Activated T-helper 1 cell treated with anti-CD3 and anti-CD28 coated beads, Interleukin-12 subunit alpha, Interleukin-12 subunit beta, Interleukin-2, Interleukin-4 antibody, amounts not matched to agents 30 ng/mL and 10 ng/mL and 1 ng/mL, durations not matched to agents 14 hours and 24 hours and 36 hours (primary cell): ENCODE results near the gene NRP1. TPM values are rescaled to one million over a fixed set of nuclear protein-coding genes. Genes with fewer than 3 reads are reported as not detected.

Experiments
- DNase-seq: peaks from one replicate; pipeline ENCODE4 v3.0.0; 2021; ENCODE audit warnings: low spot score
- H3K27ac Mint-ChIP-seq: one replicate; pipeline ENCODE4 v1.8.0; 2021; ENCODE audit warnings: mild to moderate bottlenecking, mixed read lengths
- H3K27me3 Mint-ChIP-seq: one replicate; pipeline ENCODE4 v1.8.0; 2022; ENCODE audit warnings: mild to moderate bottlenecking, moderate library complexity, mixed read lengths; ENCODE audit not compliant: insufficient read depth
- H3K36me3 Mint-ChIP-seq: one replicate; pipeline ENCODE4 v1.8.0; 2021; ENCODE audit warnings: low read depth, mixed read lengths
- H3K4me1 Mint-ChIP-seq: one replicate; pipeline ENCODE4 v1.8.0; 2021; ENCODE audit warnings: low read depth, mixed read lengths
- H3K4me3 Mint-ChIP-seq: one replicate; pipeline ENCODE4 v1.8.0; 2021; ENCODE audit warnings: mild to moderate bottlenecking, moderate library complexity, mixed read lengths
- H3K9me3 Mint-ChIP-seq: one replicate; pipeline ENCODE4 v1.8.0; 2021; ENCODE audit warnings: mixed read lengths
- intact Hi-C: fragments of 100-400 bp; cut with micrococcal nuclease; formaldehyde crosslinking; loops from one replicate; pipeline ENCODE4 v1.15.1; 2024
- total RNA-seq: library from RNA; stranded (reverse); gene quantifications from 2 replicates; pipeline ENCODE4 v1.2.3, GENCODE V29; 2022

NRP1 gene
- total RNA-seq, 1 donor from 2014 or later, result 1.2 TPM

DNA sequence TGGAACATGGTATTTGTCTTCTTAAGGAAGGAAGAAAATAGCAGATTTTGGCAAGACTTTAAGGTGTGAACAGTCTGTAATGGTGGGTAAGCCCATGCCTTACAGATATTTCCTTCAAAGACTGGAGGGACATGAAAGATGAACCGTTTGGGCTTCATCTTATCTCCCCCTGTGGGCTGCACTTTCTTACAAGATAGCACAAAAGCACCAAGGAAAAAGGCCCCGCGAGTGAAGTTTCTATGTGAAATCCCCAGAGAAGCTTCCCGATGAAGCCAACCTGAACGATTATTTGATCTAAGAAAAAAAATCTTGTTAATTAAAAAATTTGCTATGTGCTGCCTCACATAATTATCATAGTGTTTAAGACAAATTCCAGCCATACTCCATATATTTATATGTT is 91.5 kb downstream of the NRP1 start:
- Mint-ChIP-seq H3K4me1 (peaks cover 22% of the 10 kb centered on the region), H3K27ac (no peak overlapping the region), H3K36me3 (peaks cover 3% of the 10 kb centered on the region), H3K27me3 (peaks cover 44% of the 10 kb centered on the region), H3K9me3 (no peaks in the 10 kb centered on the region), H3K4me3 (no peak overlapping the region)
- DNase-seq, result no peak
- intact Hi-C loops, result no loop called here

DNA sequence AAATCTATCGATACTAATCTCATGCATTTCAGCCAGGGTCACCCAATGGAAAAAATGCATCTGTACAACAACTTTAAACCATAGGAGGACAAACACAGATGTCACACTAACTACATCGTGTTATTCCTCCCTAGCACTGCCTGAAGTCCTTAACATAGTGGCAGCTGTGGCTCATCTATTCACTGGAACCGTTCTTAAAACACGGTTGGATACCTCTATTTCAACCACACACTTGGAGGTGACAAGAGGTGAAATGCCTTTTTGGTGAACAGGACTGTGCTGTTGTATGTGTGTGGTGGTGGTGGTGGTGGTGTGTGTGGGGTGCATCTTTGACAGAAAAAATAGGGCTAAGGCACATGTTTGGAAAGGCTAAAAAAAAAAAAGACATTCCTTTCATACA is 93.1 kb downstream of the NRP1 start:
- no peak overlapping the region for H3K4me3 Mint-ChIP-seq
- intact Hi-C loops, result no loop called here
- H3K36me3 Mint-ChIP-seq, result no peaks in the 10 kb centered on the region
- no peak overlapping the region for H3K27ac Mint-ChIP-seq
- H3K9me3 Mint-ChIP-seq, result no peaks in the 10 kb centered on the region
- peaks cover 19% of the 10 kb centered on the region for H3K4me1 Mint-ChIP-seq
- no peak for DNase-seq
- peaks cover 41% of the 10 kb centered on the region for H3K27me3 Mint-ChIP-seq

DNA sequence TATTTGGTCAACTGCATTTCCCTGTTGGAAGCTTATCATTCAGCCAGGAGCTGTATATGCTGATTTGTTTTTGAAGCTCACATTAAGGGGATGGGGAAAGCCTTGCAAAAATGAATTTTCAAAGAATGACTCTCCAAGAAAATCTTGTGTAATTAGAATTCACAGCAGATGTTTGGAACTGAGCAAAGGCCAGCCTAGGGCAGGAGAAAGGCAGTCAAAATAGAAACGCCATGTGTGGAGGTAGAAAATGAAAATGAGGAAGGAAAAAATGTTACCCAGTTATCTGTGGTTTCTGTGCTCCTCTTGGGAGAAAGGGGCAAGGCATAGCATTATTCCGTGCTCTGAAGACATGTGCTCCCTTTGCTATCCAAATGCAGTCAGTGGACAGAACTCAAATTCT is 93.5 kb downstream of the NRP1 start:
- peaks cover 38% of the 10 kb centered on the region for H3K27me3 Mint-ChIP-seq
- H3K4me1 Mint-ChIP-seq, result peaks cover 19% of the 10 kb centered on the region
- no peaks in the 10 kb centered on the region for H3K9me3 Mint-ChIP-seq
- no peak overlapping the region for H3K4me3 Mint-ChIP-seq
- H3K36me3 Mint-ChIP-seq, result no peaks in the 10 kb centered on the region
- no peak overlapping the region for H3K27ac Mint-ChIP-seq
- intact Hi-C loops, result no loop called here
- no peak for DNase-seq

DNA sequence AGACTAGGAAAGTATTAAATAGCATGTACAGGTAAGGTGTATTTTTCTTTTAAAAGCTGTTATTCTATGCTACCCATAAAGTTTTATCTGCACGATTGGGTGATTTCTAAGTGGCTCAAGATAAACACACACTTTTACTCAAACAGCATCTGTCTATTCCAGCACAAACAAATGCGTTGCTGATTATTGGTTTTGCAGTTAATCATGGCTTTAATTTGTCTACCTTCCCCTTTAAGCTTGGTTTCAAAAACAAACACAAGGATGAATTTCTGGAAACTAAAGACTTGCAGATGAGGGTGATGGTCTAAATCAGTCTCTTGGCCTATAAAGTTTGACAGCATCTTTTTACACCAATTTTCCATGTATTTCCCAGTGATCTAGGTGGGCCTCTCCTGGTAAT is 94.2 kb downstream of the NRP1 start:
- DNase-seq, result no peak
- Mint-ChIP-seq H3K4me1 (peaks cover 14% of the 10 kb centered on the region), H3K9me3 (no peaks in the 10 kb centered on the region), H3K27ac (no peak overlapping the region), H3K27me3 (peaks cover 34% of the 10 kb centered on the region), H3K4me3 (no peak overlapping the region), H3K36me3 (no peaks in the 10 kb centered on the region)
- intact Hi-C loops, result no loop called here

DNA sequence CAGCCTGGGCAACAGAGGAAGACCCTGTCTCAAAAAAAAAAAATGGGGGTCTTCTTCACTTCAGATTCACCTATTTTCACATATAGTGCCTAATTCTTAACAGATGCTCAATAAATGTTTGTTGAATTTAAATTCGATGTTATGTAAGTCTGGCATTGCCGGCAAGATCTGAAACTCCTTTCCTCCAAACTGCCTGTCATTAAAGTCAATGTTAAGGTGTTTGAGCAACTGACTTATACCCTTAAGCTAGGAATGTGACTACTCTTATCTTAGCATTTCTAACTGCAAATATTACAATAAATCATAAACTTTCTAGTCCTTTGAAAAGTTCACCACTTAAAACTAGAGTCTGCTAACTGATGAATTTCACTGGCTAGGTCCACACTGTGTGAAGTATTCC is 95.2 kb downstream of the NRP1 start:
- intact Hi-C loops, result no loop called here
- no peaks in the 10 kb centered on the region for H3K9me3 Mint-ChIP-seq
- H3K4me1 Mint-ChIP-seq, result peaks cover 4% of the 10 kb centered on the region

DNA sequence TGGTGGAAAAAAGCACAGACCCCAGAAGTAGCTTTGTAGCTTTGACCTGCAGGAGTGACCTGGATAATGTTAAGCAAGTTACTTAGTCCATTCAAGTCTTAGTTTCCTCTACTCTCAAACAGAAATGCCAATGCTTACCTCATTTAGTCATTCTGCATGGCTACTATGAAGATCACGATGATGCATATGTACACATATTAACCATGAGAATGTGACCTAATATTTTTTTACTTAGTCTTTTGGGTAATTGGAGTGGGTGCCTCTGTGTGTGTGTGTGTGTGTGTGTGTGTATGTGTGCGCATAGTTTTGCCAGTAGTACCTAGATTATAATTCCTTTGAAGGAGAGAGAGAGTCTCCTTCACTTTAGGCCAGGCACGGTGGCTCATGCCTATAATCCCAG is 95.8 kb downstream of the NRP1 start:
- H3K9me3 Mint-ChIP-seq, result no peaks in the 10 kb centered on the region
- intact Hi-C loops, result no loop called here
- no peaks in the 10 kb centered on the region for H3K36me3 Mint-ChIP-seq
- no peak for DNase-seq
- no peak overlapping the region for H3K27ac Mint-ChIP-seq
- no peaks in the 10 kb centered on the region for H3K4me1 Mint-ChIP-seq
- H3K27me3 Mint-ChIP-seq, result peaks cover 26% of the 10 kb centered on the region
- H3K4me3 Mint-ChIP-seq, result no peak overlapping the region

More for the DNA sequence above, 95.2 kb downstream of the NRP1 start:
- Mint-ChIP-seq H3K4me3 (no peak overlapping the region), H3K27me3 (peaks cover 31% of the 10 kb centered on the region), H3K36me3 (no peaks in the 10 kb centered on the region), H3K27ac (no peak overlapping the region)
- no peak for DNase-seq

DNA sequence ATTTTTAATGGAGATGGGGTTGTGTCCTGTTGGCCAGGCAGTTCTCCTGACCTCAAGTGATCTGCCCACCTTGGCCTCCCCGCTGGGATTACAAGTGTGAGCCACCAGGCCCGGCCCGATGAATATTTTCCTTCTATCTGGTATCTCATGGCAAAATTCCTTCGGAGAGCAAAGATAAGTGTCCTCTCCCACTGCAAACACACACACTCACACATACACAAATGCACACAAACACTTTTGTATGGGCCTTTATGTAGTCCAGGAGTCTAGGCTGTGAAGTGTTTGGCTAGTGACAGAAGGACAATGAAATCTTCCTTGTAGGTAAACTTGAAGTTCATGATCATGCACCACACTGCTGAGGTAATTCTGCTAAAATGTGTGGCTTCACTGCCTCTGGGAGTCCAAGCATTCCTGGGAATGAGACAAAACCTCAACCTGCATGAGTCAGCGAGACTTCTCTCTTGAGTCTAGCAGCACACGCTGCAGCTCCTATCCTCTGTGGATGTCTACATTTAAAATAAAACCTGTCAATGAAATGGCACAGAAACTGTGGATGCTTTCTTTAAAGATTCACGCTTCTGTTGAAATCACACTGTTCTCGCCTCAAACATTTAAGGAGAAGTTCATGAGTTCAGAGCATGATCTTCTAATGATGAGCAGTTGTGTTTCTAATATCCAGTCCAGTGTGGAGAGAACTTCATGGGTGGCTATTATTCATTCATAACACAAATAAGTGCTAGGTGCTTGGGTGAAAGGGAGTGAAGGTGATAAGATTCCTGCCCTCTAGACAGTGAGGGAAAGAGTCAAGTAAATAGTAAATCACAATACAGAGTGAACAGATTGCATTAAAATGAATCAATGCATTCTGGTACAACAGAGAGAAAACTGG is 96.5 kb downstream of the NRP1 start:
- Mint-ChIP-seq H3K36me3 (no peaks in the 10 kb centered on the region), H3K4me1 (no peaks in the 10 kb centered on the region), H3K27me3 (peaks cover 22% of the 10 kb centered on the region), H3K4me3 (no peak overlapping the region), H3K27ac (no peak overlapping the region), H3K9me3 (no peaks in the 10 kb centered on the region)
- intact Hi-C loops, result no loop called here
- no peak for DNase-seq

DNA sequence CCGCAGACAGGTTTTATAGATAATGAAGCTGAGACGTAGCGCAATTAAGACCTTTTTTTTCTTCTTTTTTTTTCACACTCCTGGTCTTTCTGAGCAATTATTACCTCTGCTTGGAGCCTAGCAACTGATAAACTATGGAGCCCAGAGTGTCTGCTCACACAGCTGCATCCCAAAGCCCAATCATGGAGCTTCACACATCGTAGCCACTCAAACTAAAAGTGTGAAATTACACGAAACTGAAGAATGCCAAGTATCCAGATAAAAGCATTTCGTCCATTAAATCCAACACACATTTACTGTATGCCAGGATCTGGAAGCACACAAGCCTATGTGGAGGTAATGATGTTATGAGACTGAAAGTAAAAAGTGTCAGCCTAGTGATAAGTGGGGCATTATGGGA is 97.6 kb downstream of the NRP1 start:
- intact Hi-C loops, result no loop called here
- Mint-ChIP-seq H3K4me3 (no peak overlapping the region), H3K36me3 (no peaks in the 10 kb centered on the region), H3K9me3 (no peaks in the 10 kb centered on the region), H3K4me1 (no peaks in the 10 kb centered on the region), H3K27ac (no peak overlapping the region), H3K27me3 (peaks cover 20% of the 10 kb centered on the region)
- DNase-seq, result no peak

DNA sequence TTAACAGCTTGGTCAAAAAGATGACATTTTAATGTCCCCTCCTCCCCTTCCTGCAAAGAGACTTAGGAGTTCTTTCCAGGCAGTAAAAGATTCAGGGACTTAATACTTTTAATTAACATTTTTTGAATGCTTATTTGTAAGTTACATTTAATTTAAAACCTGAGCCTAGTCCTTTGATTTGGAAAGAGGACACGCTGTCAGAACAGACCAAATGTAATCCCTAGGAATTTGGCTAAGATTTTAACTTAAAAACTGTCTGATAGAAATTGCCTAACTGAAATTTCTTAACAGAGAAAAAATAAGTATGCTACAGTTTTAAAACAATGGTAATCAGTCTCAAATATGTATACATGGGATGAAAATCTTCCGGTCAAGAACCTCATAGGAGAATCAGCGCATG is 98.5 kb downstream of the NRP1 start:
- no peak for DNase-seq
- H3K4me3 Mint-ChIP-seq, result no peak overlapping the region
- H3K36me3 Mint-ChIP-seq, result no peaks in the 10 kb centered on the region
- no peak overlapping the region for H3K27ac Mint-ChIP-seq
- intact Hi-C loops, result no loop called here
- H3K27me3 Mint-ChIP-seq, result peaks cover 16% of the 10 kb centered on the region
- H3K4me1 Mint-ChIP-seq, result no peaks in the 10 kb centered on the region
- no peaks in the 10 kb centered on the region for H3K9me3 Mint-ChIP-seq

DNA sequence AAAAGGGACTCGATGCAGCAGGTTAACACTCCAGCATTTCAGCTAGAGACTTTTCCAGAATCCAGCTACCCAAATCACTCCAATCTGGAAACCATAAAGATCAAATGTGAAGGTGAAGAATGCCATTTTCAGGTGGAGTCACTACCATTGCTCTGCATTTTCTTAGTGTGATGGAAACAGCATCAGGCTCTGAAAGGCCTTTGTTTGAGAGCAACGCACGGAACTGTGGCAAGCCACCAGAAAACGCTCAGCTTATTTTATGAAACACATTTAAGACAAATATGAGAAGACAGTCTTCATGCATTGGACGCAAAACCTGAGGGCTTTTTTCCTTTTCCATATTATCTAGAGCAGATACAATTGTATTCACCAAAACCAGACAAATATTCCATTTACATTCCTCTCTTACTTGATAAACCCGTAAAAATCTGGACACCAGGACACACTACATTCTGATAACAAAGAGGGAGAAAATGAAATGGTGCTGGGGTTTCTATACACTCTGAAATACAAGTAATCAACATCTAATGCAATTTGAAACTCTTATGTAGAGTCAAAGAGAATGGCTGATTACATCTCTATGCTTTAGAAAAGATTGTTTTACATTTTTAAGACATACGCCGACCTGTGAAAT is 99.1 kb downstream of the NRP1 start:
- no peak overlapping the region for H3K27ac Mint-ChIP-seq
- H3K4me1 Mint-ChIP-seq, result no peaks in the 10 kb centered on the region
- peaks cover 12% of the 10 kb centered on the region for H3K27me3 Mint-ChIP-seq
- DNase-seq, result no peak
- H3K36me3 Mint-ChIP-seq, result no peaks in the 10 kb centered on the region
- no peak overlapping the region for H3K4me3 Mint-ChIP-seq
- no peaks in the 10 kb centered on the region for H3K9me3 Mint-ChIP-seq
- intact Hi-C loops, result no loop called here

DNA sequence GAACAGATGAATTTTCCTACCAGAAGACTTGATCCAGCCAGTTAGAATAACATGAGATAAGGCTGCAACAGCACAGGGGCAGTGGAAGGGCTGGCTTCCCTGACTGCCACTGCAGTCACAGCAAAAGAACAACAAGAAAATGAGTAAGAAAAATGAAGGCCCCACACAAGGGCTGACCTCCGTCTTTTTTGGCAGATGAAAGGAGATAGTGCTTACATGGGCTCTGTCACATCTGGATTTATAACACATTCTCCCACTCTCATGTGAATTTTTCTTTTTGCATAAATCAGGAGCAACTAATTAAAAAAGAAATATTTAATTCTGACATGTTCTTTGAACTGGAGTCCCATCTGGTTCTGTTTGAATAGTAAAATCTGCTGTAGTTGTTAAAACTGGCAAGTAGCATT is 99.6 kb downstream of the NRP1 start:
- Mint-ChIP-seq H3K27me3 (peaks cover 9% of the 10 kb centered on the region), H3K27ac (no peak overlapping the region)

DNA sequence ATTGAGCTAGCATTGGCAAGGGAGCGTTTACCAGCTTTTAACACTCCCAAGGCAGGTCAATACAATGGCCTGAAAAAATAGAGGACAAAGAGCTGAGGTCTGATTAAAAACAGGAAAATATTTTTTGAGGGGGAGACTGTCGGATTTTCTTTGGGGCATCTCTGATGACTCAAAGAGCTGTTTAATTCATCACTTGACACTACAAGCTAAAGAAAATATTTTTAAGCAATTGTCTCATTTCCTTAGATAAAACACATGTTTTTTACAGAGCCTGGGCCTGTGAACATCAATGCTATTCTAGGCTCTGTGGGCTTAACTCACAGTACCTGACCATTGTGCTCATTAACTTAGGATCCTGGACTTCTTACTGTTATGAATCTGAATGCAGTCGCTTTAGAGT is 100.8 kb downstream of the NRP1 start:
- Mint-ChIP-seq H3K27me3 (peaks cover 8% of the 10 kb centered on the region), H3K27ac (no peak overlapping the region), H3K36me3 (no peaks in the 10 kb centered on the region), H3K9me3 (no peaks in the 10 kb centered on the region), H3K4me1 (no peaks in the 10 kb centered on the region), H3K4me3 (no peak overlapping the region)
- intact Hi-C loops, result loop anchor here (5.0 kb wide), 1 partner anchor 39 kb away; no protein-coding TSS in a partner anchor
- no peak for DNase-seq

More for the DNA sequence above, 99.6 kb downstream of the NRP1 start:
- Mint-ChIP-seq H3K36me3 (no peaks in the 10 kb centered on the region), H3K9me3 (no peaks in the 10 kb centered on the region), H3K4me3 (no peak overlapping the region), H3K4me1 (no peaks in the 10 kb centered on the region)
- intact Hi-C loops, result loop anchor here (5.0 kb wide), 1 partner anchor 37 kb away; no protein-coding TSS in a partner anchor
- no peak for DNase-seq

DNA sequence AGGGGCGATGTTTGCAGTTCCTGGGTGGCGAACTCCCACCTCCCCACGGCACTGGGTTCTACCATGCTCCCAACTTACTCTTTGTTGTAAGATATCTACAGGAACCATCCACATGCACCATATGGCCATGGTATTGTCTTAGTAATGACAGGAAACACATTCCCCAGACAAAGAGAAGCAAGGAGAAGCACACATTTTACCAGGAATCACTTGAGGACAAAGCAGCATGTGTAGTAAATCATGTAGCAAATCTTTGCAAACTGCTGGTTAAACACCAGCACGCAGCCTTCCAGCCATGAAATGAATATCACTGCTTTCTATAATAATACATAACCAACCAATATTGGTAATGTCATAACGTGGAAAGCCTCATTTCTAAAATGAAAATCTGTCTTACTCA is 101.2 kb downstream of the NRP1 start:
- no peaks in the 10 kb centered on the region for H3K4me1 Mint-ChIP-seq
- DNase-seq, result no peak
- H3K4me3 Mint-ChIP-seq, result no peak overlapping the region
- no peaks in the 10 kb centered on the region for H3K9me3 Mint-ChIP-seq
- intact Hi-C loops, result loop anchor here (5.0 kb wide), 1 partner anchor 39 kb away; no protein-coding TSS in a partner anchor
- no peak overlapping the region for H3K27ac Mint-ChIP-seq
- no peaks in the 10 kb centered on the region for H3K36me3 Mint-ChIP-seq
- H3K27me3 Mint-ChIP-seq, result peaks cover 8% of the 10 kb centered on the region
